ENCODE results near the gene RMDN3.

DNA sequence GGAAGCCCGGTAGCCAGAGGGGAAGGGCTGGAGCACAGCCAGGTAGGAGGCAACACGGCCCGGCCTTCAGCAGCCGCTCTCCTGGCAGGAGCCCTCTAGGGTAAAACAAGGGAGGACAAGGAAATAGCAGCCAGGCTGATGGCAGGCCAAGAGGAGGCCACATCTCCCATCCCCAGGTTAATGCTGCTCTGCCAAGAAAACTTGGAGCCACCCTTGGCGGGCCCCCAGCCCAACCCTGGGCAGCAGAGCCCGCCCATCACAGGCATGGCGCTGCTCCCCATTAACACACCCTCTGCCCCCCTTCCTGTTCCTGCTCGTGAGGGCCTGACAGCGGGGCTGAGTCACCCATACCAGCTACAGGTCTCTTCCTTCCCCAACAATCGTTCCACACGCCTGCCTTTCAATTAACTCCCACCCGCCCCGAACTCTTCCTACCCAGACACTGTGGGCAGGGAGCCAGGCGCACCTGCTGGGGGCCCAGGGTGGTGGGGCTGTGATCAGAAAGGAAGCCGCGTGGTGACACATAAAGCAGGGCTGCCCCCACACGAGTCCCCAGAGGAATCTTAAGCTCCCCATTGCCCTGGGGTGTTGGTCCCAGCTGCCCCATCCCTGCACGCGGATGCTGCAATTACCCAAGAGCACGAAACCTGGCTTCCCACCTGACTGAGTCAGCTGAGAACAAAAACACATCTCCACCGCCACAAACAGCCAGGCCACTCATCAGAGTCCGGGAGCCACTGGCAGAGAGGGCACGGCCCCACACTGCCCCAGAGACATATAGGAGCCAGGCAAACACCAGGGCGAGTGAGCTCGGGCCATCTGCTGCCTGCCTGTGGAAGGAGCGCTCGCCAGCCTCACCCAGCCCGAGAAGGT is 14.5 kb upstream of the RMDN3 start, which contains the start of gene C15orf62:
- TF ChIP-seq TAF1 (conservative IDR thresholded peaks at IDR 0.05) (no peak), RAD21 (IDR thresholded peaks at IDR 0.05) (no peak)
